CD4-positive, alpha-beta T cell treated with Interleukin-1 beta for 1 hour (primary cell): ENCODE measurements around the gene CHRNB2.

Experiments used
- DNase-seq, 2 donors: peaks; one replicate each; pipeline ENCODE4 v3.0.0-alpha.2; 2020 to 2022

The CHRNB2 gene

GRCh38 chr1:154611150-154611862, 43.7 kb downstream of the CHRNB2 start:
- DNase-seq, result no peak

GRCh38 chr1:154614247-154614646, 46.7 kb downstream of the CHRNB2 start:
- DNase-seq, result no peak

GRCh38 chr1:154614901-154615300, 47.3 kb downstream of the CHRNB2 start:
- no peak for DNase-seq

- DNase-seq, result no peak
Measured at GRCh38 chr1:154615411-154615810, 47.8 kb downstream of the CHRNB2 start.

GRCh38 chr1:154616659-154617345, 49.2 kb downstream of the CHRNB2 start:
- no peak for DNase-seq

- DNase-seq, result no peak
Measured at GRCh38 chr1:154619181-154619948, 51.8 kb downstream of the CHRNB2 start.

GRCh38 chr1:154620751-154621150, 53.2 kb downstream of the CHRNB2 start:
- no peak for DNase-seq

- DNase-seq, result no peak
Measured at GRCh38 chr1:154621875-154622274, 54.3 kb downstream of the CHRNB2 start.

GRCh38 chr1:154622503-154623039, 55.0 kb downstream of the CHRNB2 start:
- DNase-seq, result no peak

- peak in 1 of 2 donors; percentile 4 for DNase-seq
Measured at GRCh38 chr1:154623358-154623757, 55.8 kb downstream of the CHRNB2 start.

GRCh38 chr1:154624746-154625643, 57.4 kb downstream of the CHRNB2 start:
- DNase-seq, result no peak

- DNase-seq, result peak; percentile 1 to 45
Measured at GRCh38 chr1:154626456-154627256, 59.1 kb downstream of the CHRNB2 start.

- DNase-seq, result peak; percentile 88 to 91
Measured at GRCh38 chr1:154627257-154628120, 59.9 kb downstream of the CHRNB2 start.

GRCh38 chr1:154628121-154628405, 60.5 kb downstream of the CHRNB2 start:
- no peak for DNase-seq

GRCh38 chr1:154629061-154629674, 61.6 kb downstream of the CHRNB2 start:
- no peak for DNase-seq
